Measurements from ENCODE around the gene UGT1A10.

The UGT1A10 gene

DNA sequence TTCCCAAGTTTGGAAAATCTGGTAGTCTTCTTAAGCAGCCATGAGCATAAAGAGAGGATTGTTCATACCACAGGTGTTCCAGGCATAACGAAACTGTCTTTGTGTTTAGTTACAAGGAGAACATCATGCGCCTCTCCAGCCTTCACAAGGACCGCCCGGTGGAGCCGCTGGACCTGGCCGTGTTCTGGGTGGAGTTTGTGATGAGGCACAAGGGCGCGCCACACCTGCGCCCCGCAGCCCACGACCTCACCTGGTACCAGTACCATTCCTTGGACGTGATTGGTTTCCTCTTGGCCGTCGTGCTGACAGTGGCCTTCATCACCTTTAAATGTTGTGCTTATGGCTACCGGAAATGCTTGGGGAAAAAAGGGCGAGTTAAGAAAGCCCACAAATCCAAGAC, 135.9 kb downstream of the UGT1A10 start:
- no peak for TF ChIP-seq CTCF (IDR thresholded peaks at IDR 0.05; ENCODE audit: insufficient read depth, low read length, poor library complexity, severe bottlenecking)
- no peak for DNase-seq (ENCODE audit: extremely low read depth, insufficient read length)

GRCh38 chr2:233772583-233772982, 136.3 kb downstream of the UGT1A10 start:
- no peak for DNase-seq (ENCODE audit: extremely low read depth, insufficient read length)
- TF ChIP-seq CTCF (IDR thresholded peaks at IDR 0.05; ENCODE audit: insufficient read depth, low read length, poor library complexity, severe bottlenecking): no peak
- H3K36me3 ChIP-seq (ENCODE audit: control insufficient read depth, insufficient read depth, low read length): no peaks in the 10 kb centered on the region
- H3K4me3 ChIP-seq (replicated peaks; ENCODE audit: low read depth, low read length): no peak overlapping the region
- no peaks in the 10 kb centered on the region for H3K27me3 ChIP-seq (replicated peaks; ENCODE audit: control insufficient read depth, insufficient read depth, low read length)

More for the DNA sequence above, 135.9 kb downstream of the UGT1A10 start:
- H3K4me3 ChIP-seq (replicated peaks; ENCODE audit: low read depth, low read length): no peak overlapping the region
- no peaks in the 10 kb centered on the region for H3K27me3 ChIP-seq (replicated peaks; ENCODE audit: control insufficient read depth, insufficient read depth, low read length)
- no peaks in the 10 kb centered on the region for H3K36me3 ChIP-seq (ENCODE audit: control insufficient read depth, insufficient read depth, low read length)

DNA sequence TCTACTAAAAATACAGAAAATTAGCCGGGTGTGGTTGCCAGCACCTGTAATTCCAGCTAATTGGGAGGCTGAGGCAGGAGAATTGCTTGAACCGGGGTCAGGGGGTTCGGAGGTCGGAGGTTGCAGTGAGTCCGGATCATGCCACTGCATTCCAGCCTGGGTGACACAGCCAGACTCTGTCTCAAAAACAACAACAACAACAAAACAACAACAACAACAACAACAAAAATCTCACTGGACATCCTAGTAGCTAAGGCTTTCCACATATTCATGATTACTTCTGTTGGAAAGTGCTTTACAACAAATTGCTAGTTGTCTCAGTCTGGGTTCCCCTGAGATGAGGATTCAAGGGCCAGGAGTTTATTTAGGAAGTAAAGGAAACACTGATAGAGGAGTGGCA, 137.6 kb downstream of the UGT1A10 start:
- no peak for DNase-seq (ENCODE audit: extremely low read depth, insufficient read length)
- no peak for TF ChIP-seq CTCF (IDR thresholded peaks at IDR 0.05; ENCODE audit: insufficient read depth, low read length, poor library complexity, severe bottlenecking)
- H3K4me3 ChIP-seq (replicated peaks; ENCODE audit: low read depth, low read length): no peak overlapping the region
- H3K36me3 ChIP-seq (ENCODE audit: control insufficient read depth, insufficient read depth, low read length): no peaks in the 10 kb centered on the region
- no peaks in the 10 kb centered on the region for H3K27me3 ChIP-seq (replicated peaks; ENCODE audit: control insufficient read depth, insufficient read depth, low read length)

DNA sequence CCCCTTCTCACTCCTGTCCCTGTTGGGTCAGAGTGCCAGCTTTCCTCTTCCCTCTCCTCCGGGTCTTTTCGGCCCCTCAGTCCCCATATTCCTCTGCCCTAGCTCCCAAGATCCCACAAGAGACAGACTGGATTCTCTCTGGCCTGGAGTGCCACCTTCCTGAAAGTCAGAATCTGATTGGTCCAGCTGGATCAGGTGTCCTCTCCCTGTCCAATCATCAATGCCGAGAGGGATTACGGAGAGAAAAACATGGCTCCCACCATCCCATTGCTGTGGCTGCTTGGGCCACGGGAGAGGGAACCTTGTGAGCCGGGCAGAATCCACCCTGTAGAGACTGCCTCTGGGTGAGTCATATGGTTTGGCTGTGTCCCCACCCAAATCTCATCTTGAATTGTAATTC, 139.2 kb downstream of the UGT1A10 start:
- H3K27me3 ChIP-seq (replicated peaks; ENCODE audit: control insufficient read depth, insufficient read depth, low read length): no peaks in the 10 kb centered on the region
- no peak for TF ChIP-seq CTCF (IDR thresholded peaks at IDR 0.05; ENCODE audit: insufficient read depth, low read length, poor library complexity, severe bottlenecking)
- no peaks in the 10 kb centered on the region for H3K36me3 ChIP-seq (ENCODE audit: control insufficient read depth, insufficient read depth, low read length)
- no peak overlapping the region for H3K4me3 ChIP-seq (replicated peaks; ENCODE audit: low read depth, low read length)
- no peak for DNase-seq (ENCODE audit: extremely low read depth, insufficient read length)

DNA sequence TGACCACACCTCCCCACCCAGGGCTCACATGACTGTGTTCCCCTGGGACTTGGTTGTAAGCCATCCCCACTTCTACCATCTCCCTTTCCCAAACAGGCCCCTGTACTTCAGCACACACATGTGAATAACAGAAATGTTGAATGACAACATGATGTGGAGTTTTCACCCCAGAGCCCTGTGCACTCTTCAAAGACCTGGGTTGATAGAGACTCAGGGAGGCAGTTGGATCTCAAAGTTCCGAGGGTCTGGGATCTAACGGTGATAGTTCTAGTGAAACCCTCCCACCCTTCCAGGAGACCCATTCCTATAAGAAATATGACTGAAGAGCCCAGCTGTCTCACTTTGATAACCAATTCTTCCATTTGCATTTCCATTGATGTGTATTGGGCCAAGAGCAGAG, 141.8 kb downstream of the UGT1A10 start, which contains the start of gene MROH2A:
Gene MROH2A (plus strand): TSS at position 301 of the 400 bp plus-strand sequence. CDS start 1,029 bp downstream, outside the sequence.
- no peak for TF ChIP-seq CTCF (IDR thresholded peaks at IDR 0.05; ENCODE audit: insufficient read depth, low read length, poor library complexity, severe bottlenecking)
- H3K27me3 ChIP-seq (replicated peaks; ENCODE audit: control insufficient read depth, insufficient read depth, low read length): no peaks in the 10 kb centered on the region
- H3K4me3 ChIP-seq (replicated peaks; ENCODE audit: low read depth, low read length): no peak within 1 kb of the TSS
- H3K36me3 ChIP-seq (ENCODE audit: control insufficient read depth, insufficient read depth, low read length): no peaks in the 10 kb centered on the region
- DNase-seq (ENCODE audit: extremely low read depth, insufficient read length): no peak

- H3K36me3 ChIP-seq (ENCODE audit: control insufficient read depth, insufficient read depth, low read length): no peaks in the 10 kb centered on the region
- TF ChIP-seq CTCF (IDR thresholded peaks at IDR 0.05; ENCODE audit: insufficient read depth, low read length, poor library complexity, severe bottlenecking): no peak
- no peak overlapping the region for H3K4me3 ChIP-seq (replicated peaks; ENCODE audit: low read depth, low read length)
- no peak for DNase-seq (ENCODE audit: extremely low read depth, insufficient read length)
- H3K27me3 ChIP-seq (replicated peaks; ENCODE audit: control insufficient read depth, insufficient read depth, low read length): no peaks in the 10 kb centered on the region
Observed at GRCh38 chr2:233779722-233780121, 143.5 kb downstream of the UGT1A10 start.

Measured in GM06990 (cell line).